Measurements from ENCODE around the gene PRX.

DNA sequence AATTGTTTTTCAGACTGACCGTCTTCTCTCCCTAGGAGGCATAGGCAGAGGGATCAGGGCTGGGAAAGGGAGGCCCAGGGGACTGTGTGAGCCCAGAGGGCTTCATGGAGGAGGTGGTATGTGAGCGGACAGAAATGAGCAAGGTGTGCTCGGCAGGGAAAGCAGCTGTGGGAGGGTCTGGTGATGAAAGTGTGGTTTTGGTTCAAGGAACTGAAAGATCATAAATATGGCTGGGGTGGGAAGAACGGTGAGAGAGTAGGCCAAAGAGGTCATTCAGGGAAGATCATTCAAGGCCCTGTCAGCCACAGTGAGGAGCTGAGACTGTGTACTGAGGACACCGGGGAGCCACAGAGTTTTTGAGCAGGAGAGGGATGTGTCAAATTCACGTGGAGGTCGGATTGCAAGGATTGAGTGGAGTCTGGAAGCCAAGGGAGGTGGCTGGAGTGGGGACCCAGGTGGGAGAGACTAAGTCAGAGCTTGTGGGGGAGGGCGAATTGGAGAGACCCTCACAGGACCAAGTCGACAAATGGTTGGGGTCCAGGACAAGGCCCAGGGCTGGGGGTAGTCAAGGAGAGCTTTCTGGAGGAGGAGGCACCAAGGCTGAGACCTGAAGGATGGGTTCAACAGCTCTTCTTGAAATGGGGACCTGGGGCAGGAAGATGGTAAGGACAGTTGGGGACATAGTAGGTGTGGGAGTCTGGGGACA is 57.0 kb downstream of the PRX start:
- TF ChIP-seq EZH2 (IDR thresholded peaks at IDR 0.05; ENCODE audit: low read depth, unreplicated experiment), result no peak
- TF ChIP-seq CTCF (conservative IDR thresholded peaks at IDR 0.05; ENCODE audit: low read depth in 2 of 2), result no peak
- no peak for TF ChIP-seq POLR2AphosphoS5 (IDR thresholded peaks at IDR 0.05; ENCODE audit: low read depth)
